Lower lobe of right lung (tissue), 2 donors: ENCODE data around the gene TCP11L2. TPM values are rescaled to one million over a fixed set of nuclear protein-coding genes. Genes with fewer than 3 reads are reported as not detected.
A peak's percentile ranks its signal among the peaks of the same experiment; 100 is the strongest.

Experiments
- ATAC-seq, 2 donors: fragments of 200-7000 bp; cut with Tn5 transposase; one replicate each; pipeline ENCODE4 v1.9.1; 2020 to 2022; ENCODE audit warnings: mild to moderate bottlenecking in 2 of 2, moderate library complexity in 2 of 2
- DNase-seq: peaks from one replicate; pipeline ENCODE4 v3.0.0-alpha.2; 2020
- H3K27ac ChIP-seq: fragments of 200-600 bp; one replicate; pipeline ENCODE4 v1.8.0; 2022
- H3K27me3 ChIP-seq: fragments of 200-600 bp; one replicate; pipeline ENCODE4 v1.8.0; 2022; ENCODE audit warnings: low read depth
- H3K36me3 ChIP-seq: fragments of 200-600 bp; one replicate; pipeline ENCODE4 v1.8.0; 2022; ENCODE audit warnings: mild to moderate bottlenecking
- H3K4me1 ChIP-seq: fragments of 200-600 bp; one replicate; pipeline ENCODE4 v1.8.0; 2022
- H3K4me3 ChIP-seq: fragments of 200-600 bp; one replicate; pipeline ENCODE4 v1.8.0; 2022; ENCODE audit warnings: mild to moderate bottlenecking
- H3K9me3 ChIP-seq: fragments of 200-600 bp; one replicate; pipeline ENCODE4 v1.8.0; 2022
- CTCF ChIP-seq: fragments of 200-600 bp; IDR thresholded peaks from one replicate; pipeline ENCODE4 v1.8.0; 2022; ENCODE audit warnings: antibody characterized with exemption, mild to moderate bottlenecking
- intact Hi-C: fragments of 100-400 bp; cut with DNase I; formaldehyde crosslinking; loops from one replicate; pipeline ENCODE4 v1.11.0; 2022
- total RNA-seq: library from RNA; stranded (reverse); fragmentation: NEBNext Ultra II Directional; extraction: Animal tissue kit (Norgen Biotek cat#: 25700); gene quantifications from one replicate; pipeline ENCODE4 v1.2.1, GENCODE V29; 2021
- donor health status: DM: no; HTN: yes; CAD: no; lungs with severe emphysema.

Gene TCP11L2
- total RNA-seq, 1 donor from 2014 or later = 56.1 TPM

GRCh38 chr12:106327309-106327869, 24.9 kb downstream of the TCP11L2 start:
- intact Hi-C loops = no loop called here
- no peak for DNase-seq
- H3K27me3 ChIP-seq = no peaks in the 10 kb centered on the region

GRCh38 chr12:106328735-106329134, 26.2 kb downstream of the TCP11L2 start:
- H3K4me1 ChIP-seq = no peaks in the 10 kb centered on the region
- ATAC-seq (no peak), DNase-seq (no peak)
- intact Hi-C loops = no loop called here
- H3K9me3 ChIP-seq = no peaks in the 10 kb centered on the region
- no peak for TF ChIP-seq CTCF
- peaks cover 95% of the 10 kb centered on the region for H3K36me3 ChIP-seq
- H3K4me3 ChIP-seq = no peak overlapping the region
- H3K27me3 ChIP-seq = no peaks in the 10 kb centered on the region
- no peak overlapping the region for H3K27ac ChIP-seq

More at GRCh38 chr12:106327309-106327869, 24.9 kb downstream of the TCP11L2 start:
- Histone ChIP-seq H3K9me3 (no peaks in the 10 kb centered on the region), H3K4me3 (no peak overlapping the region), H3K36me3 (peaks cover 98% of the 10 kb centered on the region), H3K27ac (no peak overlapping the region), H3K4me1 (no peaks in the 10 kb centered on the region)
- TF ChIP-seq CTCF = no peak
- ATAC-seq = no peak

GRCh38 chr12:106329231-106329982, 26.9 kb downstream of the TCP11L2 start:
- intact Hi-C loops = no loop called here
- Histone ChIP-seq H3K4me3 (no peak overlapping the region), H3K27ac (no peak overlapping the region), H3K27me3 (no peaks in the 10 kb centered on the region), H3K4me1 (no peaks in the 10 kb centered on the region), H3K36me3 (peaks cover 88% of the 10 kb centered on the region), H3K9me3 (no peaks in the 10 kb centered on the region)
- DNase-seq (no peak), ATAC-seq (peak in 1 of 2 donors; percentile 40)
- TF ChIP-seq CTCF = no peak

- DNase-seq = no peak
- Histone ChIP-seq H3K4me1 (peaks cover 17% of the 10 kb centered on the region), H3K27me3 (no peaks in the 10 kb centered on the region), H3K36me3 (peaks cover 84% of the 10 kb centered on the region), H3K27ac (no peak overlapping the region), H3K4me3 (no peak overlapping the region), H3K9me3 (no peaks in the 10 kb centered on the region)
- no peak for TF ChIP-seq CTCF
- ATAC-seq = no peak
- intact Hi-C loops = no loop called here
These were observed 29.1 kb downstream of the TCP11L2 start for GRCh38 chr12:106331599-106331998.

GRCh38 chr12:106332536-106332935, 30.0 kb downstream of the TCP11L2 start:
- ATAC-seq (no peak), DNase-seq (no peak)
- Histone ChIP-seq H3K4me1 (peaks cover 23% of the 10 kb centered on the region), H3K27ac (no peak overlapping the region), H3K36me3 (peaks cover 83% of the 10 kb centered on the region), H3K9me3 (no peaks in the 10 kb centered on the region), H3K27me3 (no peaks in the 10 kb centered on the region), H3K4me3 (no peak overlapping the region)
- intact Hi-C loops = no loop called here
- no peak for TF ChIP-seq CTCF
